HG03159 (cell line): ENCODE measurements around the gene GMDS.

ENCODE experiments used
- ATAC-seq: cut with Tn5 transposase; IDR thresholded peaks from one replicate; pipeline ENCODE4 v1.9.1; 2021; ENCODE audit warnings: mild to moderate bottlenecking, moderate library complexity; ENCODE audit not compliant: unreplicated experiment

Gene GMDS

GRCh38 chr6:1601158-1602048 is 644.0 kb downstream of the GMDS start:
- ATAC-seq, result no peak

- ATAC-seq, result no peak
Measured at GRCh38 chr6:1600764-1601157, 644.6 kb downstream of the GMDS start.

- ATAC-seq, result no peak
Measured at GRCh38 chr6:1600063-1600763, 645.2 kb downstream of the GMDS start.

- no peak for ATAC-seq
Measured at GRCh38 chr6:1599469-1599868, 645.9 kb downstream of the GMDS start.

GRCh38 chr6:1598886-1599285 is 646.5 kb downstream of the GMDS start:
- ATAC-seq, result no peak

- ATAC-seq, result no peak
Measured at GRCh38 chr6:1598433-1598832, 647.0 kb downstream of the GMDS start.

- no peak for ATAC-seq
Measured at GRCh38 chr6:1597924-1598323, 647.5 kb downstream of the GMDS start.

GRCh38 chr6:1597121-1597744 is 648.2 kb downstream of the GMDS start:
- ATAC-seq, result no peak

- ATAC-seq, result peak; percentile 73
Measured at GRCh38 chr6:1596088-1596852, 649.1 kb downstream of the GMDS start.

GRCh38 chr6:1595271-1596087 is 649.9 kb downstream of the GMDS start:
- no peak for ATAC-seq

GRCh38 chr6:1594445-1595200 is 650.8 kb downstream of the GMDS start:
- no peak for ATAC-seq

- no peak for ATAC-seq
Measured at GRCh38 chr6:1593958-1594314, 651.5 kb downstream of the GMDS start.

GRCh38 chr6:1593286-1593957 is 652.0 kb downstream of the GMDS start:
- no peak for ATAC-seq

- ATAC-seq, result no peak
Measured at GRCh38 chr6:1592852-1593251, 652.6 kb downstream of the GMDS start.

- ATAC-seq, result no peak
Measured at GRCh38 chr6:1591926-1592325, 653.5 kb downstream of the GMDS start.

GRCh38 chr6:1591243-1591642 is 654.2 kb downstream of the GMDS start:
- ATAC-seq, result no peak

GRCh38 chr6:1590580-1590979 is 654.8 kb downstream of the GMDS start:
- no peak for ATAC-seq

- no peak for ATAC-seq
Measured at GRCh38 chr6:1589208-1589607, 656.2 kb downstream of the GMDS start.

- ATAC-seq, result no peak
Measured at GRCh38 chr6:1587977-1588376, 657.4 kb downstream of the GMDS start.
